ENCODE results near the gene ARVCF.

ARVCF gene

GRCh38 chr22:19974935-19975706 is 41.5 kb downstream of the ARVCF start:
- no peak overlapping the region for H3K4me3 ChIP-seq (ENCODE audit: low read depth, low read length)
- TF ChIP-seq, protein P1, sequence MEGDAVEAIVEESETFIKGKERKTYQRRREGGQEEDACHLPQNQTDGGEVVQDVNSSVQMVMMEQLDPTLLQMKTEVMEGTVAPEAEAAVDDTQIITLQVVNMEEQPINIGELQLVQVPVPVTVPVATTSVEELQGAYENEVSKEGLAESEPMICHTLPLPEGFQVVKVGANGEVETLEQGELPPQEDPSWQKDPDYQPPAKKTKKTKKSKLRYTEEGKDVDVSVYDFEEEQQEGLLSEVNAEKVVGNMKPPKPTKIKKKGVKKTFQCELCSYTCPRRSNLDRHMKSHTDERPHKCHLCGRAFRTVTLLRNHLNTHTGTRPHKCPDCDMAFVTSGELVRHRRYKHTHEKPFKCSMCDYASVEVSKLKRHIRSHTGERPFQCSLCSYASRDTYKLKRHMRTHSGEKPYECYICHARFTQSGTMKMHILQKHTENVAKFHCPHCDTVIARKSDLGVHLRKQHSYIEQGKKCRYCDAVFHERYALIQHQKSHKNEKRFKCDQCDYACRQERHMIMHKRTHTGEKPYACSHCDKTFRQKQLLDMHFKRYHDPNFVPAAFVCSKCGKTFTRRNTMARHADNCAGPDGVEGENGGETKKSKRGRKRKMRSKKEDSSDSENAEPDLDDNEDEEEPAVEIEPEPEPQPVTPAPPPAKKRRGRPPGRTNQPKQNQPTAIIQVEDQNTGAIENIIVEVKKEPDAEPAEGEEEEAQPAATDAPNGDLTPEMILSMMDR (IDR thresholded peaks at IDR 0.05; ENCODE audit: low read depth, low read length): no peak

DNA sequence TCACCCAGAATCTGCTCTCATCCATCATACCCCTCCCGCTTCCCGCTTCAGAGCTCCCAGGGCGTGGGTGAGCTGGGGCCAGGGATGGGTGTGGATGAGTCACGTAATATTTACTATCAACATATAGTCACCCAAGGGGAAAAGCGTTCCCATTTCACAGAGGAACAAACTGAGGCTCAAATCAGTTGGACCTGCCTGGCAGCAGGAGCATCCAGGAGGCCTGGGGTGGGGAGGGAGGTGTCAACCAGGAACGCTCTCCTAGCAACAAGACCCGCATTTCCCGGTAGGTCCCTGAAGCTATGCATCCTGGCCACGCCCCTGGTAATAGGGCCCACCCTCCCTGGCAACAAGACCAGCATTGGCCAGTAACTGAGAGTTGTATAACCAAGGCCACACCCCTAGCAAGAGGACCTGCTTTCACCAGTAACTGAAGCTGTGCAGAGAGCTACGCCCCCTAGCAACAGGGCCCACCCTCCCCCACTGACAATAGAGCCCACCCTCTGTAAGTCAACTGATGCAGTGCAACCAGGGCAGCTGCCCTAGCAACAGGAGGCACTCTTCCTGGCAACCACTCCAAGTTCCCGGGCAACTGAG is 42.3 kb downstream of the ARVCF start:
- TF ChIP-seq, protein P1 (IDR thresholded peaks at IDR 0.05; ENCODE audit: low read depth, low read length): no peak
- H3K4me3 ChIP-seq (ENCODE audit: low read depth, low read length): no peak overlapping the region

GRCh38 chr22:19973551-19974267 is 42.9 kb downstream of the ARVCF start:
- no peak overlapping the region for H3K4me3 ChIP-seq (ENCODE audit: low read depth, low read length)
- TF ChIP-seq, protein P1 (IDR thresholded peaks at IDR 0.05; ENCODE audit: low read depth, low read length): no peak

DNA sequence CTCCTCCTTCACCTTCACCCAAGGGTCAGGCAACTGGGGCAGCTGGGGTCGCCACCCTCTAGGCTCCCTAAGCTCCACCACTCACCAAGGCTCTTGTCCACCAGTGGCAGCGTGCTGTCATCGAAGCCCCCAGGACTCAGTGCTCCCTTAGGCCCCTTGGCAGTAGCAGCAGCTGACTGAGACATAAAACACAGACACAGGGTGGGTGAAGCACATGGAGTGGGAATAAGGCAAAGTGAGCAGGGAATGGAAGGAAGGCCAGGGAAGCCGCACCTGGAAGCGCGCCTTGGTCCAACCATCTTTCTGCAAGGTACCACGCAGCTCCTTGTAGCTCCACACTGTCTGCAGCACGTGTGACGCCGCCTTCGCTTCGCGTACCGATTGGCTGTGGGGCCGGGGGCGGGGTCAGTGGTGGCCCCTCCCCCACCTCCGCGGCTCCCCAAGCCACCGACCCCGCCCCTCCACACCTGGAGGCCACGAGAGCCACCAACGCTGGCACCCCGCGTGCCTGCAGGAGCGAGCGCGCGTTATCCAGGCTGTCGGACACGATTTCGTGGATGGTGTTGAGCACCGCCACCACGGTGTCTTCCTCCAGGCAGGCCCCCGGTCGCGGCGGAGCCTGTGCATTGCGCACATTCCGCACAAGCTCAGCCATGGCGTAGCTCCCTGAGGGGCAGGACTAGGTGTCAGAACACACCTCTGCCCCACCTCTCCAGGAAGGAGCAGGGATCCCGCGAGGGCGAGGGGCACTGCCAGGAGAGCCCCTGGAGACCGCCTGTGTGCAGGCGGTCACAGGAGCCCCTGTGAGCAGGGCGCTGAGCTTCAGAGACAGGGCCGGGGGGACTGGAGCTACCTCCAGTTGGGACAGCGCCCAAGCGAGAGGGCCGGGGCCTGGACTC is 43.7 kb downstream of the ARVCF start:
- TF ChIP-seq, protein P1 (IDR thresholded peaks at IDR 0.05; ENCODE audit: low read depth, low read length): no peak
- no peak overlapping the region for H3K4me3 ChIP-seq (ENCODE audit: low read depth, low read length)

GRCh38 chr22:19972251-19972650 is 44.4 kb downstream of the ARVCF start:
- no peak overlapping the region for H3K4me3 ChIP-seq (ENCODE audit: low read depth, low read length)
- TF ChIP-seq, protein P1 (IDR thresholded peaks at IDR 0.05; ENCODE audit: low read depth, low read length): no peak

DNA sequence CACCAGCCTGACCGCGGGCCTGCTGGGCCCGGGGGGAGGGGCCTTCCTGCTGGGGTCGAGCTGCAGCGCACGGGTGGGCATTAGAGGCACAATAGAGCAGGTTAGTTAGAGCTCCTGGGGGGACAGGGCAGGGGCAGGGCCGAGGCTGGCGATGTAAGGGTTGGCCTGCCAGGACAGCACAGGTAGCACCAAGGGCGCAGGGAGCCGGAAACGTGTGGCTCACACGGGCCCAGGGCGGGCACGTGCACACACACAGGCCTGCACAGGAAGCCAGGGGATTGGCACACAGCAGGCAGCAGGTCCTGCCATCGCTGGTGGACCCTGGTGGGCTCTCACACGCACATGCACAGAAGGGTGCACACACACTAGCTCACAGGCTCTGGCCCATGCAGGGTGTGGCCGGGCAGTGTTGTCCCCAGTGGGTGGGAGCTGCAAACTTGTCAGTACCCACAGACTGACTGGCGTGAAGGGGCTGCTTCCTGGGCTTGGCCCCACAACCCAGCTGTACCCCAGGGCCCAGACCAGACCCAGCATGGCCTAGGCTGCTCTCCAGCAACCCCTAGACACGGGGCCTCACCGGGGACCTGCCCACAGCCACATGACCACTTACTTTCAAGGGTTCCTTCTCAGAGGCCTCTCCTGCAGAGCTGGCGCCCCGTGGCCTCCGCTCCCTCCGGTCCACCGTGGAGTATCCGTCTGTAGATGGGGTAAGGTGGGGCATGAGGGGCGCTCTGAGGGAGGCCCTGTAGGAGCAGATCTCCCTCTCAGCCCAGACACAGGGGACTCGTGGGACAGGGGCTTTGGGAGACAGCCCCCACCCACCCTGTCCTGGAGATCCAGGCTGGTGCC is 45.1 kb downstream of the ARVCF start:
- H3K4me3 ChIP-seq (ENCODE audit: low read depth, low read length): no peak overlapping the region

More for the DNA sequence above, 45.1 kb downstream of the ARVCF start:
- TF ChIP-seq, protein P1 (IDR thresholded peaks at IDR 0.05; ENCODE audit: low read depth, low read length): no peak
